Thymus (tissue), 11 donors: ENCODE data around the gene ZNF202. TPM values are rescaled to one million over a fixed set of nuclear protein-coding genes. Genes with fewer than 3 reads are reported as not detected.
"Not testable (repeated sequence)": the region's sequence is repeated elsewhere in the genome, so short reads cannot be mapped to it uniquely, and the experiment has no call there.

Source experiments
- DNase-seq, 9 donors: peaks; one replicate each; pipeline ENCODE4 v3.0.0-alpha.2; 2013; ENCODE audit warnings: low spot score in 9 of 9, low read depth in 6 of 9, missing footprints in 1 of 9
- H3K27ac ChIP-seq, 2 donors: one replicate each; pipeline ENCODE4 v1.5.1; 2013; ENCODE audit warnings: control low read depth in 1 of 2, low read depth in 1 of 2, low read length in 1 of 2, mild to moderate bottlenecking in 1 of 2, moderate library complexity in 1 of 2
- H3K27me3 ChIP-seq, 2 donors: one replicate each; pipeline ENCODE4 v1.5.1; 2013; ENCODE audit warnings: low read length in 1 of 2; ENCODE audit not compliant: control insufficient read depth in 2 of 2, insufficient read depth in 1 of 2
- H3K36me3 ChIP-seq, 2 donors: one replicate each; pipeline ENCODE4 v1.5.1; 2013; ENCODE audit warnings: low read length in 1 of 2, mild to moderate bottlenecking in 1 of 2, moderate library complexity in 1 of 2; ENCODE audit not compliant: control insufficient read depth in 2 of 2, insufficient read depth in 2 of 2
- H3K4me1 ChIP-seq, 2 donors: one replicate each; pipeline ENCODE4 v1.5.1; 2013; ENCODE audit warnings: low read length in 2 of 2; ENCODE audit not compliant: control insufficient read depth in 2 of 2, insufficient read depth in 2 of 2
- H3K4me3 ChIP-seq, 2 donors: one replicate each; pipeline ENCODE4 v1.5.1; 2013; ENCODE audit warnings: low read length in 2 of 2, control low read depth in 1 of 2, mild to moderate bottlenecking in 1 of 2
- H3K9me3 ChIP-seq, 2 donors: one replicate each; pipeline ENCODE4 v1.5.1; 2013; ENCODE audit warnings: low read length in 1 of 2, mild to moderate bottlenecking in 1 of 2; ENCODE audit not compliant: control insufficient read depth in 2 of 2, insufficient read depth in 1 of 2
- WGBS: extraction: QIAGEN DNeasy Blood & Tissue Kit; methylation state at CpG from one replicate; pipeline ENCODE4 v1.1.7; 2013; 5-methylcytosine and 5-hydroxymethylcytosine counted together
- polyA plus RNA-seq: library from polyadenylated mRNA; stranded (reverse); fragments of 200-250 nt; gene quantifications from one replicate; pipeline ENCODE4 v1.2.3, GENCODE V29; 2013
- total RNA-seq: library from RNA; stranded (reverse); fragments of 120-200 nt; gene quantifications from one replicate; pipeline ENCODE4 v1.2.4, GENCODE V29; 2013
- donor health status: healthy.

Gene ZNF202
- total and polyA plus RNA-seq, 2 donors = 5.7 to 10.7 TPM

DNA sequence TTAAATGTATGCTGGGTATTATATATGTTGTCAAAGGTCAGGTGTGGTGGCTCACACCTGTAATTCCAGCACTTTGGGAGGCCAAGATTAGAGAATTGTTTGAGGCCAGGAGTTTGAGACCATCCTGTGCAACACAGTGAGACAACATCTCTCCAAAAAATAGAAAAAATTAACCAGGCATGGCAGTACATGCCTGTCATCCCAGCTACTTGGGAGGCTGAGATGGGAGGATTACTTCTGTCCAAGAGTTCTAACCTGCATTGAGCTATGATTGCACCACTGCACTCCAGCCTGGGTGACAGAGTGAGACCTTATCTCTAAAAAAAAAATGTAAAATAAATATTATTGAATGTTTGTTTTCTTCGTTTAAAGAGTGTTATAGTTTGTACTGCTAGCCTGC, 24.1 kb upstream of the ZNF202 start:
- no peak overlapping the region for H3K4me3 ChIP-seq
- H3K27me3 ChIP-seq = no peaks in the 10 kb centered on the region
- H3K36me3 ChIP-seq = no peaks in the 10 kb centered on the region
- H3K4me1 ChIP-seq = no peaks in the 10 kb centered on the region
- no peak overlapping the region for H3K27ac ChIP-seq
- WGBS = 84% methylated on average over 1 of the region's 1 CpG
- H3K9me3 ChIP-seq = peaks cover 0 to 6% of the 10 kb centered on the region in 2 donors
- no peak for DNase-seq

- no peak overlapping the region for H3K27ac ChIP-seq
Observed at GRCh38 chr11:123762422-123762821, 21.0 kb upstream of the ZNF202 start.

DNA sequence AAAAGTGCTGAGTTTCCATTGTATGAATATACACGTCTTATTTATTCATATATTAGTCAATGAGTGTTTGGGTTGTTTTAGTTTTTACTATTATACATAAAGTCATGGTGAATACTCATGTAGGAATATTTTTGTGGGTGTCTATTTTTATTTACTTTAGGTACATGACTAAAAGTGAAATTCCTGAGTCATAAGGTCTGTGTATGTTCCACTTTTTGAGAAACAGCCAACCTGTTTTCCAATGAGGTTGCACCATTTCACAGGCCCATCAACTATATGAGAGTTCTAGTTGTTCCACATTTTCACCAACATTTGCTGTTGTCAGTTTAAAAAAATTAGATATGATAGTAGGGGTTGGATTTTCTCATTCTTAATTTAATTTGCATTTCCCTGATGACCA, 19.4 kb upstream of the ZNF202 start:
- H3K27ac ChIP-seq = no peak overlapping the region
- H3K36me3 ChIP-seq = no peaks in the 10 kb centered on the region
- DNase-seq = no peak
- H3K9me3 ChIP-seq = peaks cover 0 to 6% of the 10 kb centered on the region in 2 donors
- no peaks in the 10 kb centered on the region for H3K27me3 ChIP-seq
- no peaks in the 10 kb centered on the region for H3K4me1 ChIP-seq
- WGBS = 92% methylated on average over 1 of the region's 1 CpG
- no peak overlapping the region for H3K4me3 ChIP-seq

More at GRCh38 chr11:123762422-123762821, 21.0 kb upstream of the ZNF202 start:
- no peak for DNase-seq
- Histone ChIP-seq H3K27me3 (no peaks in the 10 kb centered on the region), H3K9me3 (peaks cover 0 to 6% of the 10 kb centered on the region in 2 donors), H3K4me1 (no peaks in the 10 kb centered on the region), H3K4me3 (no peak overlapping the region), H3K36me3 (no peaks in the 10 kb centered on the region)

- Histone ChIP-seq H3K27me3 (no peaks in the 10 kb centered on the region), H3K4me1 (no peaks in the 10 kb centered on the region), H3K27ac (no peak overlapping the region), H3K4me3 (no peak overlapping the region), H3K9me3 (peaks cover 0 to 6% of the 10 kb centered on the region in 2 donors), H3K36me3 (no peaks in the 10 kb centered on the region)
- DNase-seq = no peak
- 90% methylated on average over 3 of the region's 3 CpGs for WGBS
Observed at GRCh38 chr11:123757976-123758375, 16.5 kb upstream of the ZNF202 start.

GRCh38 chr11:123755813-123756212, 14.4 kb upstream of the ZNF202 start:
- Histone ChIP-seq H3K27ac (no peak overlapping the region), H3K9me3 (no peaks in the 10 kb centered on the region), H3K36me3 (no peaks in the 10 kb centered on the region), H3K4me3 (no peak overlapping the region), H3K4me1 (no peaks in the 10 kb centered on the region), H3K27me3 (no peaks in the 10 kb centered on the region)
- no peak for DNase-seq
- 96% methylated on average over 3 of the region's 3 CpGs for WGBS

DNA sequence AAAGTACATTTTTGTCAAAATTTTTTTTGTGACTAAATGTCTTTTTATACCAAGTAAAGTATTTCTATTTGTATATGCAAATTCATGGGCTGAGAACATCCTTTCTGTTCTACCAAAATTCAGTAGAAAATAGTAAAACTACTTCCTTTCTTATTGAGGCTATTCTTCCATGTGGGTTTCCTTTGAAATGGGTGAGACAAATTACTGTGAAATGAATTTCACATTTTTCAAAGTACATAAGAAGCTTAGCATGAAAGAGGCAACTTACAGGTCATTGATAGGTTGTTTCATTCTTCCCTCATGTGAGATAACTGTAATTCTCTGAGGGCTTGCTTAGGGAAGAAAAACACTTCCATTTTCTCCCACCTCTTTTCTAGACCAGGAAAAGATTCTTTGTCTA, 13.9 kb upstream of the ZNF202 start:
- Histone ChIP-seq H3K36me3 (no peaks in the 10 kb centered on the region), H3K4me1 (no peaks in the 10 kb centered on the region), H3K4me3 (no peak overlapping the region), H3K27ac (no peak overlapping the region), H3K9me3 (no peaks in the 10 kb centered on the region), H3K27me3 (no peaks in the 10 kb centered on the region)
- DNase-seq = no peak

DNA sequence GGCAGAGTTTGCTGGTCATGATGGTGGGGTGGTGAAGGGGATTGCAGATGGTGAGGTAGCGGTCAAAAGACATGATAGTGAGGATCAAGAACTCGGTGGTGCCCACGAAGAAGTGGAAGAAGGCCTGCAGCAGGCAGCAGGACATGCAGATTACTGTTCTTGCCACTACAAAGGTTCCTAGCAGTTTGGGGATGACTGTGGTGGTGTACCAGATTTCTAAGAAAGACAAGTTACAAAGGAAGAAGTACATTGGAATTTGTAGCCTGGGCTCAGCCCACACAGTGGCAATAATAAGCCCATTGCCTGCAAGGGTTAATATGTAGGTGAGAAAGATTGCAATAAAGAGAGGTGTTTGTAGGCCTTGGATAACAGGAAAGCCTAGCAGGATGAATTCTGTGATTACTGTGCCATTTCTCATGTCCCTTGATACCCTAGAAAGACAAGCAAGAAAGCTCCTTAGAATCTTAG, 12.7 kb upstream of the ZNF202 start, which contains the start of gene OR6X1:
Gene OR6X1 (minus strand): TSS at position 418 of the 468 bp plus-strand sequence. CDS start 0 bp downstream, at position 418.
- WGBS = 96% methylated on average over 3 of the region's 3 CpGs
- Histone ChIP-seq H3K4me3 (no peak within 1 kb of the TSS), H3K27ac (no peak within 1 kb of the TSS), H3K27me3 (no peaks in the 10 kb centered on the region), H3K4me1 (no peaks in the 10 kb centered on the region), H3K9me3 (no peaks in the 10 kb centered on the region), H3K36me3 (no peaks in the 10 kb centered on the region)
- DNase-seq = no peak

DNA sequence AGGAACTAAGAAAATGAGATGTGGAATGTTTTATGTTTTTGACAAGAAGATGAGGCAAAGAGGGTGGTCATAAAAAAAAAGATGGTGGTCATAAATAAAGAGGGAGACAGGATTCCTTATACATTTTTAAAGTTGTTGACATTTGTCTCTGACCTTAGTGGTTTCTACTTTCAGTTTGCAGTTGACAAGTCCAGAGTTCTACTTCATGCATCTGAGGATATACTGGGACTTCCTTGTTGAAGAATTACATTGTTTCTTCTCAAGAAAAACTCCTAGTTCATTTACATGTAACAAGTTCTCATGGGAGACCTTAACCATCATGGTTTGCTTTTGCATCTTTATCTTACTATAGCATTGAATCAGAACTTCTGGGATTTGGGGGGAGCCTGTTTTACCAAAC, 11.7 kb upstream of the ZNF202 start:
- Histone ChIP-seq H3K36me3 (no peaks in the 10 kb centered on the region), H3K27ac (no peak overlapping the region), H3K4me1 (no peaks in the 10 kb centered on the region), H3K27me3 (no peaks in the 10 kb centered on the region), H3K9me3 (no peaks in the 10 kb centered on the region), H3K4me3 (no peak overlapping the region)
- DNase-seq = no peak

DNA sequence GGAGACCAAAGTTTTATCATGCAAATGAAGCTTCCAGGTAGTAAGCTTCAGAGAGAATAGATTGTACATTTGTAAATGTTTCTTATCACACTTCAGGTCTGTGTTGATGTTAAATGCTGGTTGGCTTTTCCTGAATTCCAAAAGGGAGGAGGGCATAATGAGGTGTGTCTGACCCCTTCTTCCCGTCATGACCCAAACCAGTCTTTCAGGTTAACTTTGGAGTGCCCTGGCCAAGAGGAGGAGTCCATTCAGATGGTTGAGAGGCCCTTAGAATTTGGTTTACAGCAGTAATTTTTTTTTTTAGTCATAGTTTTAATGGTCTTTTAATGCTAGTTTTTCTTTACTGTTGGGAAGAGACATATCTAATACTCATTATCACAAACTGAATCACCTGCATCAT, 10.3 kb upstream of the ZNF202 start:
- no peaks in the 10 kb centered on the region for H3K36me3 ChIP-seq
- DNase-seq = no peak
- H3K4me1 ChIP-seq = no peaks in the 10 kb centered on the region
- no peak overlapping the region for H3K4me3 ChIP-seq
- 88% methylated on average over 1 of the region's 1 CpG for WGBS
- H3K27me3 ChIP-seq = no peaks in the 10 kb centered on the region
- no peaks in the 10 kb centered on the region for H3K9me3 ChIP-seq
- no peak overlapping the region for H3K27ac ChIP-seq

- H3K4me3 ChIP-seq, H3K36me3 ChIP-seq, H3K27ac ChIP-seq, H3K9me3 ChIP-seq, DNase-seq, H3K4me1 ChIP-seq, H3K27me3 ChIP-seq: not testable (repeated sequence)
- 71% methylated on average over 2 of the region's 2 CpGs for WGBS
Observed at GRCh38 chr11:123748349-123748748, 6.9 kb upstream of the ZNF202 start.
